Neuronal stem cell (in vitro differentiated cells): ENCODE data around the gene RAB5B.

Experiments
- DNase-seq: peaks from one replicate; pipeline ENCODE4 v3.0.0-alpha.2; 2013; ENCODE audit warnings: low spot score
- H2AFZ ChIP-seq: one replicate; pipeline ENCODE4 v1.6.1; 2013; ENCODE audit warnings: mild to moderate bottlenecking, low read length, inconsistent platforms
- H2AK5ac ChIP-seq: 2 replicates; pipeline ENCODE4 v1.6.1; 2013; ENCODE audit warnings: low read depth, mild to moderate bottlenecking, inconsistent platforms, low read length, moderate library complexity, mixed read lengths
- H2BK120ac ChIP-seq: 2 replicates; pipeline ENCODE4 v1.6.1; 2013; ENCODE audit warnings: low read depth, mild to moderate bottlenecking, inconsistent platforms, low read length, moderate library complexity, mixed read lengths
- H2BK12ac ChIP-seq: one replicate; pipeline ENCODE4 v1.6.1; 2013; ENCODE audit warnings: low read length, inconsistent platforms
- H2BK15ac ChIP-seq: 2 replicates; pipeline ENCODE4 v1.6.1; 2013; ENCODE audit warnings: mild to moderate bottlenecking, low read length, inconsistent platforms, mixed read lengths
- H2BK5ac ChIP-seq: one replicate; pipeline ENCODE4 v1.6.1; 2013; ENCODE audit warnings: inconsistent platforms, mild to moderate bottlenecking, low read length, moderate library complexity
- H3K14ac ChIP-seq: one replicate; pipeline ENCODE4 v1.6.1; 2013; ENCODE audit warnings: low read length, inconsistent platforms
- H3K18ac ChIP-seq: 2 replicates; pipeline ENCODE4 v1.6.1; 2013; ENCODE audit warnings: low read length, inconsistent platforms
- H3K23ac ChIP-seq: 2 replicates; pipeline ENCODE4 v1.6.1; 2013; ENCODE audit warnings: low read depth, mild to moderate bottlenecking, mixed read lengths, low read length, inconsistent platforms; ENCODE audit not compliant: poor library complexity
- H3K27ac ChIP-seq: replicated peaks from 3 replicates; pipeline ENCODE4 v1.5.1; 2013; ENCODE audit warnings: low read length, inconsistent platforms
- H3K27me3 ChIP-seq, 3 experiments: 2 replicates each; pipeline ENCODE4 v1.6.1; 2013; ENCODE audit warnings: low read length in 3 of 3, mild to moderate bottlenecking in 2 of 3, inconsistent platforms in 1 of 3, low read depth in 1 of 3, mixed read lengths in 1 of 3, moderate library complexity in 1 of 3; ENCODE audit not compliant: control insufficient read depth in 3 of 3, insufficient read depth in 3 of 3
- H3K36me3 ChIP-seq, 2 donors: replicated peaks in 1 of 2; 2 replicates each; pipeline ENCODE4 v1.6.1; 2013; ENCODE audit warnings: low read length in 2 of 2; ENCODE audit not compliant: control insufficient read depth in 2 of 2, insufficient read depth in 2 of 2
- H3K4ac ChIP-seq: 2 replicates; pipeline ENCODE4 v1.6.1; 2013; ENCODE audit warnings: inconsistent platforms, mild to moderate bottlenecking, low read length, moderate library complexity
- H3K4me1 ChIP-seq, 2 donors: 1 replicate in 1 of 2; 2 replicates in 1 of 2; pipeline ENCODE4 v1.6.1; 2013; ENCODE audit warnings: low read length in 2 of 2, low read depth in 1 of 2; ENCODE audit not compliant: control insufficient read depth in 2 of 2, insufficient read depth in 1 of 2
- H3K4me2 ChIP-seq: one replicate; pipeline ENCODE4 v1.6.1; 2013; ENCODE audit warnings: mild to moderate bottlenecking, low read length, inconsistent platforms; ENCODE audit not compliant: insufficient read depth, poor library complexity, severe bottlenecking
- H3K4me3 ChIP-seq, 2 donors: 2 replicates each; pipeline ENCODE4 v1.5.1; 2013; ENCODE audit warnings: low read length in 2 of 2, mild to moderate bottlenecking in 2 of 2, inconsistent platforms in 1 of 2, moderate library complexity in 1 of 2
- H3K79me1 ChIP-seq: one replicate; pipeline ENCODE4 v1.6.1; 2013; ENCODE audit warnings: low read depth, mild to moderate bottlenecking, inconsistent platforms, low read length, moderate library complexity
- H3K9ac ChIP-seq: one replicate; pipeline ENCODE4 v1.6.1; 2013; ENCODE audit warnings: mild to moderate bottlenecking, low read depth, low read length, inconsistent platforms; ENCODE audit not compliant: poor library complexity
- H3K9me3 ChIP-seq, 2 donors: replicated peaks in 1 of 2; 2 replicates each; pipeline versions ENCODE3 to v1.6.1; 2013; ENCODE audit warnings: low read length in 2 of 2, mild to moderate bottlenecking in 2 of 2, inconsistent platforms in 1 of 2, low read depth in 1 of 2, mixed read lengths in 1 of 2, moderate library complexity in 1 of 2; ENCODE audit not compliant: control insufficient read depth in 2 of 2, insufficient read depth in 1 of 2
- H4K8ac ChIP-seq: one replicate; pipeline ENCODE4 v1.6.1; 2013; ENCODE audit warnings: low read depth, mild to moderate bottlenecking, inconsistent platforms, low read length, moderate library complexity
- H4K91ac ChIP-seq: one replicate; pipeline ENCODE4 v1.6.1; 2013; ENCODE audit warnings: low read length, low read depth, mild to moderate bottlenecking, inconsistent platforms; ENCODE audit not compliant: poor library complexity
- WGBS, 2 donors: extraction: QIAGEN DNeasy Blood & Tissue Kit; methylation state at CpG; one replicate each; pipeline ENCODE4 v1.1.7; 2013; ENCODE audit warnings: missing lambda C conversion rate in 2 of 2, mixed read lengths in 1 of 2; ENCODE audit not compliant: insufficient read length in 2 of 2, insufficient replicate concordance in 1 of 2; ENCODE audit errors: extremely low coverage in 2 of 2; 5-methylcytosine and 5-hydroxymethylcytosine counted together

RAB5B gene

GRCh38 chr12:56034586-56035332, 60.9 kb downstream of the RAB5B start:
- no CpG with 5 or more reads among the region's 21 CpGs for WGBS, 2 donors
- Histone ChIP-seq H4K8ac (no peak overlapping the region), H2BK12ac (no peak overlapping the region), H3K79me1 (no peaks in the 10 kb centered on the region), H2AK5ac (no peak overlapping the region), H4K91ac (no peak overlapping the region), H3K4me3 (no peak overlapping the region), H2AFZ (no peak overlapping the region), H3K18ac (no peak overlapping the region), H3K27ac (no peak overlapping the region), H2BK15ac (no peak overlapping the region), H2BK5ac (no peak overlapping the region), H3K4ac (no peak overlapping the region), H3K4me2 (no peak overlapping the region), H3K14ac (no peak overlapping the region), H3K4me1 (peaks cover 0 to 12% of the 10 kb centered on the region in 2 donors), H3K23ac (no peak overlapping the region), H2BK120ac (no peak overlapping the region), H3K9ac (no peak overlapping the region), H3K9me3 (no peaks in the 10 kb centered on the region), H3K36me3 (peaks cover 41 to 92% of the 10 kb centered on the region in 2 donors), H3K27me3 (no peaks in the 10 kb centered on the region)
- no peak for DNase-seq

- Histone ChIP-seq H2BK5ac (no peak overlapping the region), H3K4me3 (no peak overlapping the region), H2AFZ (no peak overlapping the region), H2BK15ac (no peak overlapping the region), H2BK12ac (no peak overlapping the region), H3K4ac (no peak overlapping the region), H3K27ac (no peak overlapping the region), H3K4me2 (no peak overlapping the region), H3K9me3 (no peaks in the 10 kb centered on the region), H4K91ac (no peak overlapping the region), H3K36me3 (peaks cover 34 to 68% of the 10 kb centered on the region in 2 donors), H3K4me1 (peaks cover 2 to 16% of the 10 kb centered on the region in 2 donors), H3K9ac (no peak overlapping the region), H2BK120ac (no peak overlapping the region), H3K27me3 (no peaks in the 10 kb centered on the region), H4K8ac (no peak overlapping the region), H3K23ac (no peak overlapping the region), H3K14ac (no peak overlapping the region), H3K79me1 (peaks cover under 1% of the 10 kb centered on the region), H2AK5ac (no peak overlapping the region), H3K18ac (no peak overlapping the region)
- no CpG with 5 or more reads among the region's 2 CpGs for WGBS, 2 donors
- DNase-seq, result no peak
Measured at GRCh38 chr12:56037161-56037560, 63.3 kb downstream of the RAB5B start.

- no peak overlapping the region for H2AFZ ChIP-seq
- no peak overlapping the region for H4K91ac ChIP-seq
- no peak overlapping the region for H2BK15ac ChIP-seq
- no peak overlapping the region for H3K14ac ChIP-seq
- no peak overlapping the region for H4K8ac ChIP-seq
- H3K18ac ChIP-seq, result no peak overlapping the region
- H3K4me1 ChIP-seq, result peaks cover 5 to 19% of the 10 kb centered on the region in 2 donors
- peaks cover 24 to 65% of the 10 kb centered on the region in 2 donors for H3K36me3 ChIP-seq
- 100% methylated on average over 1 of the region's 2 CpGs; no CpG with 5 or more reads in 1 of the 2 donors for WGBS, 2 donors
- no peak overlapping the region for H3K23ac ChIP-seq
- no peak for DNase-seq
- no peak overlapping the region for H2BK120ac ChIP-seq
- no peak overlapping the region for H3K4ac ChIP-seq
- no peak overlapping the region for H3K4me2 ChIP-seq
- no peak overlapping the region for H2AK5ac ChIP-seq
- H3K79me1 ChIP-seq, result peaks cover 2% of the 10 kb centered on the region
- H3K9me3 ChIP-seq, result no peaks in the 10 kb centered on the region
- no peak overlapping the region for H3K9ac ChIP-seq
- no peaks in the 10 kb centered on the region for H3K27me3 ChIP-seq
- H2BK12ac ChIP-seq, result no peak overlapping the region
- no peak overlapping the region for H2BK5ac ChIP-seq
- H3K27ac ChIP-seq, result no peak overlapping the region
- no peak overlapping the region for H3K4me3 ChIP-seq
Measured at GRCh38 chr12:56038022-56038655, 64.3 kb downstream of the RAB5B start.

GRCh38 chr12:56040151-56040550, 66.3 kb downstream of the RAB5B start:
- H3K9me3 ChIP-seq, result no peaks in the 10 kb centered on the region
- H3K9ac ChIP-seq, result no peak overlapping the region
- H3K27ac ChIP-seq, result no peak overlapping the region
- peaks cover 5% of the 10 kb centered on the region for H3K79me1 ChIP-seq
- no peak overlapping the region for H3K4me2 ChIP-seq
- H3K36me3 ChIP-seq, result peaks cover 26 to 67% of the 10 kb centered on the region in 2 donors
- H2AK5ac ChIP-seq, result no peak overlapping the region
- no peak overlapping the region for H2BK12ac ChIP-seq
- H3K4me1 ChIP-seq, result peaks cover 5 to 22% of the 10 kb centered on the region in 2 donors
- H3K4me3 ChIP-seq, result no peak overlapping the region
- no CpG with 5 or more reads among the region's 1 CpG for WGBS, 2 donors
- H3K4ac ChIP-seq, result no peak overlapping the region
- H2BK120ac ChIP-seq, result no peak overlapping the region
- no peaks in the 10 kb centered on the region for H3K27me3 ChIP-seq
- DNase-seq, result no peak
- H3K23ac ChIP-seq, result no peak overlapping the region
- H4K91ac ChIP-seq, result no peak overlapping the region
- H3K14ac ChIP-seq, result no peak overlapping the region
- no peak overlapping the region for H2AFZ ChIP-seq
- H2BK5ac ChIP-seq, result no peak overlapping the region
- H3K18ac ChIP-seq, result no peak overlapping the region
- no peak overlapping the region for H4K8ac ChIP-seq
- H2BK15ac ChIP-seq, result no peak overlapping the region
